ENCODE measurements around the gene DHRSX.
"Not testable (repeated sequence)": the region's sequence is repeated elsewhere in the genome, so short reads cannot be mapped to it uniquely, and the experiment has no call there.

The DHRSX gene

GRCh38 chrX:2425286-2426071 is 75.3 kb downstream of the DHRSX start:
- no peak for DNase-seq (ENCODE audit: low read depth in 2 of 2)

- no peak for DNase-seq (ENCODE audit: low read depth in 2 of 2)
Observed at GRCh38 chrX:2424317-2424716, 76.5 kb downstream of the DHRSX start.

GRCh38 chrX:2423899-2424298 is 76.9 kb downstream of the DHRSX start:
- no peak for DNase-seq (ENCODE audit: low read depth in 2 of 2)

GRCh38 chrX:2423282-2423681 is 77.5 kb downstream of the DHRSX start:
- no peak for DNase-seq (ENCODE audit: low read depth in 2 of 2)

- not testable (repeated sequence) for DNase-seq (ENCODE audit: low read depth in 2 of 2)
Observed at GRCh38 chrX:2419418-2419817, 81.4 kb downstream of the DHRSX start.

GRCh38 chrX:2418000-2418399 is 82.8 kb downstream of the DHRSX start:
- no peak for DNase-seq (ENCODE audit: low read depth in 2 of 2)

GRCh38 chrX:2416851-2417604 is 83.7 kb downstream of the DHRSX start:
- DNase-seq (ENCODE audit: low read depth in 2 of 2) = no peak

GRCh38 chrX:2414384-2414783 is 86.4 kb downstream of the DHRSX start:
- no peak for DNase-seq (ENCODE audit: low read depth in 2 of 2)

DNA sequence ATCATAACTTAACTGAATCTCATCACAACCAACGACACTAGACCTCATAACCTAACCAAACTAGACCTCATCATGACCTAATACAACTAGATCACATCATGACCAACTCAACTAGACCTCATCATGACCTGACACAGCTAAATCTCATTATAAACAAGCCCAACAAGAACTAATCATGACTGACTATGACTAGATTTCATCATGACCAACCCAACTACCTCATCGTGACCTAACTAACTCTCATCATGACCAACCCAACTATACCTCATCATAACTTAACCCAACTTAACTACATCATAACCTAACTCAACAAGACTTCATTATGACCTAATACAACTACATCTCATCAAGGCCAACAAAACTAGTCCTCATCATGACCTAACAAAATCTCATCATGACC is 86.8 kb downstream of the DHRSX start:
- no peak for DNase-seq (ENCODE audit: low read depth in 2 of 2)

- no peak for DNase-seq (ENCODE audit: low read depth in 2 of 2)
Observed at GRCh38 chrX:2412131-2412530, 88.6 kb downstream of the DHRSX start.

DNA sequence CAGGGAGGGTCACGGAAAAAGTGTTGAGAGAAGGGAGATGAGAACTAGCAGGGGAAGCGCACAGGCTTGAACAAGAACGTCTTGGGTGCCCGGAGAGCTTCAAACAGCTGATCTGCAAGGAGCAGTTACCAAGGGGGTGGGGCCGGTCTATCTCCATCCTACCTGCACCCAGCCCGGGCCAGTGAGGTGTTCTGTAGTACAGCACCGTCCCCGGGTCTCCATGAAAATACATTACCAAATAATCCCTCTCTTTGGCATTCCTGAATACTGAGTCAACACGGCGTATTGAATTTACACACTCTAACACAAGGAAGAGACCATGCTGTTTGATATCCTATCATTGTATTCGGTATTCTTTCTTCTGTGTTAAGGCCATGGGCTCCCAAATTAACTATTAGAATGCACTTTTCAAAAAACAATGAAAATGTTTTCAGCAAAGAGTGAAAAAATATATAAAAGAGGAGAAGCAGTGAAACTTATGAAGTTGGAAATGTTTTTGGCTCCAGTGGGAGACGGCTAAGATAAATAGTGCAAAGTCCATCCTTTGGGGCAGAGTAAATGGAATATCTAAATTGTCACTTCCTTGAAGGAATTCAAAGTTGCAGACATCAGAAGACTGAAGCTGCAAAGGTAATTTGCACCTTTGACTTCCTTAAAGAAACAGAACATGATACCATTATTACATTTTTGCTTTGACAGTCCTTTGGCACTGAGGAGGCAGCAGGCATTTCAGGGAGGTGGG is 90.3 kb downstream of the DHRSX start:
- no peak for DNase-seq (ENCODE audit: low read depth in 2 of 2)

DNA sequence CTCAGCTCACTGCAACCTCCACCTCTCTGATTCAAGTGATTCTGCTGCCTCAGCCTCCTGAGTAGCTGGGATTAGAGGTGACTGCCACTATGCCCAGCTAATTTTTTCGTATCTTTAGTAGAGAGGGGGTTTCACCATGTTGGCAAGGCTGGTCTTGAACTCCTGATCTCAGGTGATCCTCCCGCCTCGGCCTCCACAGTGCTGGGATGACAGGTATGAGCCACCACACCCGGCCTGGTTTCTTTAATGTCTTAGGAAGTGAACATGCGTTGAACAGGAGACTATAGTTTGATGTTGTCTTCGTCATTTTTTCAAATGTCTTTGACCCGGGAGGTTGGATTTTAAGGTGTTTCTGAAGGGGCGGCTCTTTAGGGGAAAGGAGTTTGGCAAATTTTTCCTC is 91.0 kb downstream of the DHRSX start:
- DNase-seq (ENCODE audit: low read depth in 2 of 2) = no peak

- no peak for DNase-seq (ENCODE audit: low read depth in 2 of 2)
Observed at GRCh38 chrX:2408856-2409255, 91.9 kb downstream of the DHRSX start.

GRCh38 chrX:2406891-2407518 is 93.8 kb downstream of the DHRSX start:
- DNase-seq (ENCODE audit: low read depth in 2 of 2) = no peak

GRCh38 chrX:2404776-2405175 is 96.0 kb downstream of the DHRSX start:
- DNase-seq (ENCODE audit: low read depth in 2 of 2) = no peak

DNA sequence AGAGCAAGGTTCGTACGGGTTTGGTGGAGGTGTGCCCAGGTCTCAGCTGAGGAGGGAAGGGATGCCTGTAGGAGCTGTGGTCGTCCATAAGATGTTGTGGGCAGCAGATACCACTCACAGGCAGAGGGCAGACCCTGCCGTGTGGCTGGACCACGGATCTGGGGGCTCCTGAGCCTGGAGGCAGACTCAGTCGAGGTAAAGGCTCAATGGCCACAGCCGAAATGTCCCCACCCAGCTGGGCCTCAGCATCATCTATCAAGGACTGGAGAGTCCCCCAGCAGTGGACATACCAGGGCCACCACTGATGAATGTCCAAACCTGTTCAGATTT is 98.5 kb downstream of the DHRSX start:
- no peak for DNase-seq (ENCODE audit: low read depth in 2 of 2)

DNA sequence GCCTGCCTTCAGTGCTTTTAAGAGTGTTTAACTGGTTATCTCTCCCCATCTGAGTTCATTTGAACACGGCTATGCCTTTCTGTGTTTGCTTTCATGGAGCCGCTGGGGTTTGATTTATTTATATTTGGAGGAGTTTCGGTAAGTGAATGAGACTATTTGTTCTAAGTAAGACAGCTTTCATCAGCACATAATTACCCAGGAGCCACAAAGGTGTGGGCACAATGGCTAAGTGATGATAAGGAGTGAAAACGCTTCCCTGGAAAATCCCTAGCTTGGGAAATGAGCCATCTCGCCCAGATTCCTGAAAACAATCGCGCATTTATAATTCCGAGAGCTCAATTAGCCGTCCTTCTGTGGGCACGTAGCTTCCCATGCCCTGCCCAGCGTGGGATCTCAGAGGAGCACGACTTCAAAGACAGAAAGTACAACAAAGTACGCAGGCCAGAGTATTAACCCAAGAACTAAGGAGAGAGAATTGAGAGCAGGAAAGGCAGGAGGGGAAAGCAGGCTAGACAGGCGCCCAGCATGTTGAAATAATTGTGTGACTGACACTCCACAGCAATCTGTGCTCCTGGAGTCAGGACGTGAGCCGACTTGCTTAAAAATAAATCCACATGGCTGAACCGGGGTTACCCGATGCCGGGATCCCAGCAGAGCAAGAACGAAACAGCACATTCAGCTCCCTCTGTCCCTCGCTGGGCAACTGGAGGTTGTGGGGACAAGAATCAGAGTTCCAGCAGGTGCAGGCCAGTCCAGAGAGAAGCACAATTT is 99.0 kb downstream of the DHRSX start:
- DNase-seq (ENCODE audit: low read depth in 2 of 2) = no peak

DNA sequence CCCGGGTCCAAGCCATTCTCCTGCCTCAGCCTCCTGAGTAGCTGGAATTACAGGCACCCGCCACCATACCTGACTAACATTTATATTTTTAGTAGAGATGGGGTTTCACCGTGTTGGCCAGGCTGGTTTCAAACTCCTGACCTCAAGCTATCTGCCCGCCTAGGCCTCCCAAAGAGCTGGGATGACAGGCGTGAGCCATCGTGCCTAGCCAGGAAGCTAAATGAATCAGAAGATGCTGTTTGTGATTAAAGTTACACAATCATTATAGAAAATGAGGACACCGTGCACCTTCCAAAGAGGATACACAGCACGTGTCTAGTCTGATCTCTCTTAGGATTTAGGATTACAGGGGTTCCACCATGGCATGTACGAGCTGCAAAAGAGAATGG is 99.6 kb downstream of the DHRSX start:
- no peak for DNase-seq (ENCODE audit: low read depth in 2 of 2)

- DNase-seq (ENCODE audit: low read depth in 2 of 2) = no peak
Observed at GRCh38 chrX:2398064-2398656, 102.6 kb downstream of the DHRSX start.

GRCh38 chrX:2397229-2398063 is 103.3 kb downstream of the DHRSX start:
- no peak for DNase-seq (ENCODE audit: low read depth in 2 of 2)
